SHP77 treated with DMSO at 0.1 percent for 48 hours (cell line): ENCODE measurements around the gene NKX1-2.
A peak's percentile ranks its signal among the peaks of the same experiment; 100 is the strongest.

ENCODE experiments used
- DNase-seq: peaks from one replicate; lab custom pipeline; 2025; lab: John Stamatoyannopoulos, UW

NKX1-2 gene

GRCh38 chr10:124474514-124475070 is 24.8 kb upstream of the NKX1-2 start:
- no peak for DNase-seq

- no peak for DNase-seq
Measured at GRCh38 chr10:124473070-124473469, 23.2 kb upstream of the NKX1-2 start.

- DNase-seq, result no peak
Measured at GRCh38 chr10:124472071-124472470, 22.2 kb upstream of the NKX1-2 start.

- DNase-seq, result peak; percentile 53
Measured at GRCh38 chr10:124470544-124471434, 21.0 kb upstream of the NKX1-2 start.

GRCh38 chr10:124469956-124470484 is 20.2 kb upstream of the NKX1-2 start:
- DNase-seq, result no peak

- DNase-seq, result no peak
Measured at GRCh38 chr10:124468624-124469023, 18.8 kb upstream of the NKX1-2 start.

GRCh38 chr10:124467165-124467564 is 17.3 kb upstream of the NKX1-2 start:
- no peak for DNase-seq

GRCh38 chr10:124465777-124466488 is 16.1 kb upstream of the NKX1-2 start:
- DNase-seq, result no peak

GRCh38 chr10:124465003-124465776 is 15.4 kb upstream of the NKX1-2 start:
- no peak for DNase-seq

GRCh38 chr10:124464028-124464965 is 14.5 kb upstream of the NKX1-2 start:
- no peak for DNase-seq

- DNase-seq, result no peak
Measured at GRCh38 chr10:124462348-124462695, 12.5 kb upstream of the NKX1-2 start.

- peak; percentile 55 for DNase-seq
Measured at GRCh38 chr10:124461642-124462347, 12.0 kb upstream of the NKX1-2 start, which contains the start of gene LHPP. Gene LHPP (plus strand): TSS chr10:124461823. CDS start chr10:124461863, 40 bp downstream.

- no peak for DNase-seq
Measured at GRCh38 chr10:124460144-124460543, 10.3 kb upstream of the NKX1-2 start.

- DNase-seq, result no peak
Measured at GRCh38 chr10:124459395-124459794, 9.6 kb upstream of the NKX1-2 start.

- no peak for DNase-seq
Measured at GRCh38 chr10:124458889-124459288, 9.1 kb upstream of the NKX1-2 start.

GRCh38 chr10:124458473-124458872 is 8.6 kb upstream of the NKX1-2 start:
- DNase-seq, result no peak

- DNase-seq, result no peak
Measured at GRCh38 chr10:124455441-124455840, 5.6 kb upstream of the NKX1-2 start.

GRCh38 chr10:124453960-124454610 is 4.2 kb upstream of the NKX1-2 start:
- DNase-seq, result no peak

GRCh38 chr10:124451276-124451675 is 1.4 kb upstream of the NKX1-2 start:
- no peak for DNase-seq

- DNase-seq, result no peak
Measured at GRCh38 chr10:124450783-124451057, 885 bp upstream of the NKX1-2 start.
